Sigmoid colon (tissue), 7 donors: ENCODE data around the gene RLN3. TPM values are rescaled to one million over a fixed set of nuclear protein-coding genes. Genes with fewer than 3 reads are reported as not detected.
A peak's percentile ranks its signal among the peaks of the same experiment; 100 is the strongest.

ENCODE experiments used
- DNase-seq: peaks from one replicate; pipeline ENCODE4 v3.0.0-alpha.2; 2019
- H3K27ac ChIP-seq, 4 donors: fragments of 200-600 bp; sonication (generic); one replicate each; pipeline ENCODE4 v1.5.1; 2016 to 2019; ENCODE audit warnings: mild to moderate bottlenecking in 1 of 4
- H3K27me3 ChIP-seq, 3 donors: fragments of 200-600 bp; sonication (generic); one replicate each; pipeline ENCODE4 v1.5.1; 2019; ENCODE audit warnings: mild to moderate bottlenecking in 1 of 3
- H3K36me3 ChIP-seq, 4 donors: fragments of 200-600 bp; sonication (generic); one replicate each; pipeline ENCODE4 v1.5.1; 2016 to 2019
- H3K4me1 ChIP-seq, 4 donors: fragments of 200-600 bp; sonication (generic); one replicate each; pipeline ENCODE4 v1.5.1; 2017 to 2019
- H3K4me3 ChIP-seq, 4 donors: fragments of 200-600 bp; sonication (generic); one replicate each; pipeline ENCODE4 v1.5.1; 2017 to 2019; ENCODE audit warnings: mild to moderate bottlenecking in 2 of 4, moderate library complexity in 1 of 4
- H3K9me3 ChIP-seq, 4 donors: fragments of 200-600 bp in 3 of 4; sonication (generic) in 3 of 4; one replicate each; pipeline versions ENCODE4 v1.5.1 to v1.6.1; 2013 to 2019
- CTCF ChIP-seq, 4 experiments: fragments of 450-650 bp in 3 of 4; fragments of 200-600 bp in 1 of 4; IDR thresholded peaks; one replicate each; pipeline ENCODE4 v1.5.1; 2016 to 2019; ENCODE audit warnings: antibody characterized with exemption in 4 of 4, mild to moderate bottlenecking in 3 of 4, moderate library complexity in 2 of 4
- EP300 ChIP-seq, 4 donors: sonication (generic); formaldehyde crosslinking; IDR thresholded peaks; one replicate each; pipeline ENCODE4 v1.6.1; 2017; ENCODE audit warnings: antibody characterized with exemption in 4 of 4
- POLR2A ChIP-seq, 2 donors: fragments of 450-650 bp; IDR thresholded peaks; one replicate each; pipeline ENCODE4 v1.6.1; 2016; ENCODE audit warnings: antibody characterized with exemption in 2 of 2, mild to moderate bottlenecking in 2 of 2, moderate library complexity in 2 of 2
- POLR2AphosphoS5 ChIP-seq, 4 donors: sonication (generic); formaldehyde crosslinking; IDR thresholded peaks; one replicate each; pipeline ENCODE4 v1.6.1; 2017; ENCODE audit warnings: antibody characterized with exemption in 4 of 4
- WGBS, 2 donors: extraction: QIAGEN DNeasy Blood & Tissue Kit; methylation state at CpG; one replicate each; pipeline ENCODE4 v1.1.7; 2013; 5-methylcytosine and 5-hydroxymethylcytosine counted together
- intact Hi-C: fragments of 100-400 bp; cut with DNase I; formaldehyde crosslinking; loops from one replicate; pipeline ENCODE4 v1.15.1; 2023
- polyA plus RNA-seq, 3 donors: library from polyadenylated mRNA; stranded (reverse); fragments of 200-250 nt; gene quantifications; one replicate each; pipeline ENCODE4 v1.2.3, GENCODE V29; 2013
- total RNA-seq, 4 donors: library from RNA; depleted of rRNA; stranded (reverse); fragments of >200 nt; gene quantifications; one replicate each; pipeline ENCODE4 v1.1.0, GENCODE V29; 2016
- donor health status: healthy with polysubstance abuse.
- donor health status: Bipolar disorder and iron deficiency.
- donor health status: healthy.

The RLN3 gene
- total and polyA plus RNA-seq, 7 donors: 1.1 TPM; not detected in 6

- intact Hi-C loops: no loop called here
- Histone ChIP-seq H3K36me3 (no peaks in the 10 kb centered on the region), H3K4me3 (no peak overlapping the region), H3K9me3 (no peaks in the 10 kb centered on the region), H3K27me3 (peaks cover 14 to 63% (median 51%) of the 10 kb centered on the region in 3 donors), H3K27ac (no peak overlapping the region), H3K4me1 (peaks cover 0 to 16% (median 9%) of the 10 kb centered on the region in 4 donors)
- TF ChIP-seq POLR2AphosphoS5 (IDR thresholded peaks at IDR 0.05) (no peak), CTCF (IDR thresholded peaks at IDR 0.05) (no peak), POLR2A (IDR thresholded peaks at IDR 0.05) (no peak), EP300 (IDR thresholded peaks at IDR 0.05) (no peak)
- WGBS, 2 donors: 29 to 30% methylated on average over 17 of the region's 17 CpGs
- no peak for DNase-seq
These were observed 30.5 kb downstream of the RLN3 start for GRCh38 chr19:14058182-14059092.

GRCh38 chr19:14059093-14059480, 31.1 kb downstream of the RLN3 start:
- H3K27me3 ChIP-seq: peaks cover 14 to 63% (median 51%) of the 10 kb centered on the region in 3 donors
- H3K27ac ChIP-seq: no peak overlapping the region
- H3K4me1 ChIP-seq: peaks cover 0 to 16% (median 9%) of the 10 kb centered on the region in 4 donors
- 18 to 21% methylated on average over 15 of the region's 15 CpGs for WGBS, 2 donors
- intact Hi-C loops: no loop called here
- DNase-seq: no peak
- H3K9me3 ChIP-seq: no peaks in the 10 kb centered on the region
- H3K36me3 ChIP-seq: no peaks in the 10 kb centered on the region
- peak in 2 of 4 experiments; percentile 27 to 47 for TF ChIP-seq CTCF (IDR thresholded peaks at IDR 0.05)
- TF ChIP-seq POLR2A (IDR thresholded peaks at IDR 0.05): no peak
- no peak for TF ChIP-seq POLR2AphosphoS5 (IDR thresholded peaks at IDR 0.05)
- no peak for TF ChIP-seq EP300 (IDR thresholded peaks at IDR 0.05)
- no peak overlapping the region for H3K4me3 ChIP-seq

- Histone ChIP-seq H3K36me3 (no peaks in the 10 kb centered on the region), H3K9me3 (no peaks in the 10 kb centered on the region), H3K27ac (no peak overlapping the region), H3K4me3 (no peak overlapping the region), H3K4me1 (peaks cover 0 to 16% (median 9%) of the 10 kb centered on the region in 4 donors), H3K27me3 (peaks cover 14 to 63% (median 51%) of the 10 kb centered on the region in 3 donors)
- DNase-seq: no peak
- intact Hi-C loops: no loop called here
- TF ChIP-seq CTCF (IDR thresholded peaks at IDR 0.05): no peak
- TF ChIP-seq POLR2A (IDR thresholded peaks at IDR 0.05): no peak
- no peak for TF ChIP-seq EP300 (IDR thresholded peaks at IDR 0.05)
- no peak for TF ChIP-seq POLR2AphosphoS5 (IDR thresholded peaks at IDR 0.05)
- WGBS, 2 donors: 31 to 54% methylated on average over 8 of the region's 8 CpGs
These were observed 31.8 kb downstream of the RLN3 start for GRCh38 chr19:14059652-14060155.

GRCh38 chr19:14061081-14061749, 33.3 kb downstream of the RLN3 start:
- intact Hi-C loops: no loop called here
- Histone ChIP-seq H3K4me1 (peaks cover 0 to 16% (median 9%) of the 10 kb centered on the region in 4 donors), H3K27me3 (peaks cover 14 to 63% (median 51%) of the 10 kb centered on the region in 3 donors), H3K4me3 (no peak overlapping the region), H3K9me3 (no peaks in the 10 kb centered on the region), H3K27ac (no peak overlapping the region), H3K36me3 (no peaks in the 10 kb centered on the region)
- 34 to 60% methylated on average over 9 of the region's 9 CpGs for WGBS, 2 donors
- no peak for TF ChIP-seq CTCF (IDR thresholded peaks at IDR 0.05)
- no peak for TF ChIP-seq EP300 (IDR thresholded peaks at IDR 0.05)
- no peak for TF ChIP-seq POLR2AphosphoS5 (IDR thresholded peaks at IDR 0.05)
- TF ChIP-seq POLR2A (IDR thresholded peaks at IDR 0.05): no peak
- no peak for DNase-seq
